NCI-H345 (cell line): ENCODE results near the gene POLDIP2.

Experiments used
- DNase-seq: peaks from one replicate; lab custom pipeline; 2025; lab: John Stamatoyannopoulos, UW

Gene POLDIP2

GRCh38 chr17:28390563-28390962, 33.2 kb upstream of the POLDIP2 start:
- no peak for DNase-seq

GRCh38 chr17:28390141-28390540, 32.8 kb upstream of the POLDIP2 start:
- no peak for DNase-seq

- DNase-seq, result no peak
These were observed 30.8 kb upstream of the POLDIP2 start for GRCh38 chr17:28388106-28388505.

GRCh38 chr17:28386391-28386790, 29.1 kb upstream of the POLDIP2 start:
- DNase-seq, result no peak

- no peak for DNase-seq
These were observed 28.1 kb upstream of the POLDIP2 start for GRCh38 chr17:28385406-28385805.

- no peak for DNase-seq
These were observed 27.7 kb upstream of the POLDIP2 start for GRCh38 chr17:28385037-28385400.

DNA sequence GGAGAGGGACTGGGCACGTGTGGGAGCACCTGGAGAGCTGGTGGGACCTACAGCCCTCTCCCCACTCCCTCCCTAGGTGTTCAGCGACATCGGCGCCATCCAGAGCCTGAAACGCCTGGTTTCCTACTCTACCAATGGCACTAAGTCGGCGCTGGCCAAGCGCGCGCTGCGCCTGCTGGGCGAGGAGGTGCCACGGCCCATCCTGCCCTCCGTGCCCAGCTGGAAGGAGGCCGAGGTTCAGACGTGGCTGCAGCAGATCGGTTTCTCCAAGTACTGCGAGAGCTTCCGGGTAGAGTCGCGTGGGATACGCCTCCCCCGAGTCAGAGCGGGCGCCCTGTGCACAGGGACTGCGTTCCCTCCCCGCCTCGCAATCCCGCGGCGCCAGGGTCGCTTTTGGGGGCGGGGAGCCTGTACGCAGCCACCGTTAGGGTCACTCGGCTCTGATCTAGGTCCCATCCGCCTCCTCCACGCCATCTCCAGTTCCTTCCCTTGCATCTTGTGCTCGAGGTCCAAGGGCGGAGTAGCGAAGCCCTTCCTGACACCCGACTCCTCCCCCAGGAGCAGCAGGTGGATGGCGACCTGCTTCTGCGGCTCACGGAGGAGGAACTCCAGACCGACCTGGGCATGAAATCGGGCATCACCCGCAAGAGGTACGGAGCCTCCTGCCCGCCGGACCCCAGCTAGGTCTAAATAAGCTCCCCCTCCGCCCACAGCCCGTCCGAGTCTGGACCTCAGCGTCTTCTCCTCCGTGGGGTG, 27.1 kb upstream of the POLDIP2 start:
- DNase-seq, result no peak

- DNase-seq, result no peak
These were observed 24.0 kb upstream of the POLDIP2 start for GRCh38 chr17:28381141-28381825.

DNA sequence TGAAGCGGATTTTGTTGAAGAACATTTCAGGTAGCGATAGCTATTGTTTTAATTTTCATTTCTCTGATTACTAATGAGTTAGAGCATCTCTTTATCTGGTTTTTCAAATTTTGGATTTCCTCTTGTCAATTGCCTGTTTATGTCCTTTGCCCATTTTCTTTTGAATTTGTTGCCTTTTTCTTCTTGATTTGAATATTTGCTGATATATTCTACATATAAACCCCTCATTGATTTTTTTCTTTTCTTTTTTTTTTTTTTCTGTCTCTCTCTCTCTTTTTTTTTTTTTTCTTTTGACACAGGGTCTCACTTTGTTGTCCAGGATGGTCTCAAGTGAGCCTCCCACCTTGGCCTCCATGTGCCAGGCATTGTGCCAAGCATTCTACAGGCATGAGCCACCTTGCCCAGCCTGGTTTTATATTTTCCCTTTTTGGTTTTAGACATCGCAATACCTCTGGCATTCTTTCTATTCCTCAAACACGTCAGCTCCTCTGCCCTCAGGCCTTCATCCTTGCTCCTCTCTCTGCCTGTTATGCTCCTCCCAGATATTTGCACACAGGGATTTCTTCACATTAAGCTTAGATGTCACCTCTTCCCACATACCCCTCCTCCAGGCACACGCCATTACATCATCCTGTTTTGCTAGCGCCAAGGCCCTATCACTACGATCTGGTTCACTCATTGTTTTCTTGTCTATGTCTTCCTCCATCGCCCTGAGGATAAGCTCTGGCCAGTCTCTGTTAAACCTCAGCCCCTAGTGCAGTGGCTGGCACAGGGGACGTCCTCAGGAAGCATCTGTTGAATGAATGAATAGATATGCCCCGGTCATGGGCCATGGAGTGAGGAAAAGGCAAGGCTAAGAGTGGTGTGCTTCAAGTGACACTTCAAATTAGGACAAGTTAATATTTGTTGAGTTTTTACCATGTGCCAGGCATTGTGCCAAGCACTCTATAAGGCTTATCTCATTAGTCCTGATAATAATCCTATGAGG, 22.8 kb upstream of the POLDIP2 start:
- no peak for DNase-seq

- DNase-seq, result no peak
These were observed 15.6 kb upstream of the POLDIP2 start for GRCh38 chr17:28372945-28373274.

DNA sequence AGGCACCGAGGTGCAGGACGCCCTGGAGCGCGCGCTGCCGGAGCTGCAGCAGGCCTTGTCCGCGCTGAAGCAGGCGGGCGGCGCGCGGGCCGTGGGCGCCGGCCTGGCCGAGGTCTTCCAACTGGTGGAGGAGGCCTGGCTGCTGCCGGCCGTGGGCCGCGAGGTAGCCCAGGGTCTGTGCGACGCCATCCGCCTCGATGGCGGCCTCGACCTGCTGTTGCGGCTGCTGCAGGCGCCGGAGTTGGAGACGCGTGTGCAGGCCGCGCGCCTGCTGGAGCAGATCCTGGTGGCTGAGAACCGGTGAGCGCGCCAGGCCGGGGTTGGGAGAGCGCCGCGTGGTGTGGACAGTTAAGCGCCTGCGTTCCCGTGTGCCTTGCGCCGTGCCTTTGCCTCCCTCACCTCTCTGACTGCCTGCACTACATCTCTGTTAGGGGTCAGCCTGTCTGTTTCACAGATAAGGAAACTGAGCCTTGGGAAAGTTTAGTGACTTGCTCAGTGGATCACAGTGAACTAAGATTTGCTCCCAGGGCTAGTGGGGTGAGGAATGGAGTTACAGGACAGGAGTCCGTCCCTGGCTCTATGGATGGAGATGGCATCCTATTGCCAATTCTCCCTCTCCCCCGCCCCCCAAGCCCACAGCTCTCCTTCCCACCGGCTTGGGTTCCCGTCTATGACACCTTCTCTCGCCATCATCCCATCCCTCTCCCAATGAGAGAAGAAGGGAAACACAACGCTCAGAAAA, 15.0 kb upstream of the POLDIP2 start:
- peak; percentile 32 for DNase-seq

- DNase-seq, result peak; percentile 97
These were observed 14.2 kb upstream of the POLDIP2 start, which contains the start of gene SARM1 for GRCh38 chr17:28371245-28372202. Gene SARM1 (plus strand): TSS chr17:28371694. CDS start chr17:28372033, 339 bp downstream.

DNA sequence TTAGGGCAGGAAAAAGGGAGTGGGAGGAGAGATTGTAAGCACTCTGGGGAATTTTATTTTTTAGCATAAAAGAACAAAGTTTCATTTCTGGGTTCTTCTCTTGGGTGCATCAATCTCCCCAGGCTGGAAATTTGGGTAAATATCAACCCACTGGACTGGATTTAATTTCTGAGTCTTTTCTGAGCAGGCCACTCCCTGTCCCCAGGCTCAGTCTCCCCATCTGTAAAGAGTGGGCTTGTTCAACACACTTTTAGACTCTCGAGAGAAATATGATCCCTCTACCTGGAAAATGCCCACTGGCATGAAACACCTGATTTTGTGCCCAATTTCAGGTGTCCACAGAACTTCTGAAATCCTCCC, 13.4 kb upstream of the POLDIP2 start:
- no peak for DNase-seq

GRCh38 chr17:28370035-28370743, 12.9 kb upstream of the POLDIP2 start, which contains the start of gene VTN:
Gene VTN (minus strand): TSS chr17:28370307. CDS start chr17:28370203, 104 bp downstream.
- no peak for DNase-seq

GRCh38 chr17:28369684-28370034, 12.3 kb upstream of the POLDIP2 start:
- DNase-seq, result peak; percentile 12

GRCh38 chr17:28368915-28369683, 11.8 kb upstream of the POLDIP2 start:
- DNase-seq, result no peak

- no peak for DNase-seq
These were observed 11.0 kb upstream of the POLDIP2 start for GRCh38 chr17:28368306-28368831.

GRCh38 chr17:28367641-28368305, 10.4 kb upstream of the POLDIP2 start:
- no peak for DNase-seq
